GM12878 (cell line): ENCODE results near the gene MEG3. TPM values are rescaled to one million over a fixed set of nuclear protein-coding genes. Genes with fewer than 3 reads are reported as not detected.
A peak's percentile ranks its signal among the peaks of the same experiment; 100 is the strongest.

ENCODE experiments used
- ATAC-seq: fragments of 200-7000 bp; cut with Tn5 transposase; 3 replicates; pipeline ENCODE4 v1.9.1; 2020; ENCODE audit warnings: mild to moderate bottlenecking, moderate library complexity
- BruUV-seq: library from RNA; stranded (reverse); fragments of 400-500 nt; replicated peaks from 2 replicates; lab custom pipeline; 2021; lab: Mats Ljungman, UMichigan
- CTCF ChIA-PET: fragments of 300-600 bp; sonication (Branson Sonifier 250); formaldehyde crosslinking; extraction: SDS; loops from one replicate; lab custom pipeline; 2021; ENCODE audit warnings: inconsistent platforms; lab: Yijun Ruan, JAX
- POLR2A ChIA-PET: fragments of 350-600 bp; formaldehyde crosslinking; extraction: SDS; loops from one replicate; lab custom pipeline; 2021; ENCODE audit warnings: inconsistent platforms; lab: Charles Lee
- RAD21 ChIA-PET: fragments of 300-600 bp; sonication (Branson Sonifier 250); formaldehyde crosslinking; loops from one replicate; lab custom pipeline; 2023; ENCODE audit warnings: antibody characterized with exemption; ENCODE audit not compliant: unreplicated experiment; lab: Charles Lee
- SMC1A ChIA-PET: fragments of 300-600 bp; sonication (Branson Sonifier 250); formaldehyde crosslinking; loops from one replicate; lab custom pipeline; 2023; ENCODE audit not compliant: unreplicated experiment, uncharacterized antibody; lab: Charles Lee
- DNase-seq: peaks from one replicate; pipeline ENCODE4 v3.0.0-alpha.2; 2011; ENCODE audit warnings: low read depth, low spot score
- FAIRE-seq: peaks from 3 replicates; lab custom pipeline; 2011; peaks lifted over from hg19 to GRCh38; lab: Jason Lieb, UNC
- H2AFZ ChIP-seq: 2 replicates; pipeline ENCODE4 v1.6.0; 2011; ENCODE audit warnings: low read depth, low read length, control low read depth; ENCODE audit not compliant: control insufficient read depth
- H3K27ac ChIP-seq: 2 replicates; pipeline ENCODE4 v1.5.1; 2011; ENCODE audit warnings: control low read depth; ENCODE audit not compliant: control insufficient read depth, insufficient read depth
- H3K27me3 ChIP-seq, 2 experiments: replicated peaks in 1 of 2; 2 replicates each; pipeline versions ENCODE4 v1.6.0 to v1.6.1; 2011; ENCODE audit warnings: low read length in 1 of 2; ENCODE audit not compliant: control insufficient read depth in 2 of 2, insufficient read depth in 2 of 2
- H3K36me3 ChIP-seq, 2 experiments: 2 replicates each; pipeline ENCODE4 v1.5.1; 2011; ENCODE audit warnings: low read length in 1 of 2; ENCODE audit not compliant: control insufficient read depth in 2 of 2, insufficient read depth in 2 of 2
- H3K4me1 ChIP-seq: 2 replicates; pipeline ENCODE4 v1.6.1; 2011; ENCODE audit warnings: mild to moderate bottlenecking, low read length, moderate library complexity, mixed read lengths; ENCODE audit not compliant: control insufficient read depth, insufficient read depth
- H3K4me2 ChIP-seq: 2 replicates; pipeline ENCODE4 v1.6.0; 2011; ENCODE audit warnings: control low read depth; ENCODE audit not compliant: control insufficient read depth, insufficient read depth
- H3K4me3 ChIP-seq: fragments of 200-600 bp; sonication (generic); 2 replicates; pipeline ENCODE4 v1.5.1; 2016
- H3K79me2 ChIP-seq: 2 replicates; pipeline ENCODE4 v1.6.0; 2011; ENCODE audit warnings: low read length; ENCODE audit not compliant: control insufficient read depth, insufficient read depth
- H3K9ac ChIP-seq: 2 replicates; pipeline ENCODE4 v1.8.0; 2011; ENCODE audit warnings: low read length, control low read depth, mixed read lengths; ENCODE audit not compliant: control insufficient read depth, insufficient read depth
- H3K9me3 ChIP-seq: replicated peaks from 3 replicates; pipeline ENCODE4 v1.5.1; 2011; ENCODE audit warnings: mild to moderate bottlenecking, low read length; ENCODE audit not compliant: control insufficient read depth, insufficient read depth
- H4K20me1 ChIP-seq: 2 replicates; pipeline ENCODE4 v1.6.0; 2011; ENCODE audit not compliant: control insufficient read depth, insufficient read depth
- BCL3 ChIP-seq: IDR thresholded peaks from 2 replicates; pipeline ENCODE4 v1.6.1; 2011; ENCODE audit warnings: borderline replicate concordance, low read depth, mild to moderate bottlenecking, moderate library complexity, low read length; ENCODE audit not compliant: insufficient read depth, poor library complexity, severe bottlenecking
- CBX3 ChIP-seq: fragments of 200-600 bp; sonication (generic); IDR thresholded peaks from 2 replicates; pipeline ENCODE4 v1.6.1; 2016; ENCODE audit warnings: low read depth, borderline replicate concordance
- CEBPB ChIP-seq, 2 experiments: fragments of 150-350 bp in 1 of 2; IDR thresholded peaks; 2 replicates each; pipeline ENCODE4 v1.6.1; 2012 to 2014; ENCODE audit warnings: low read depth in 2 of 2, low read length in 2 of 2, borderline replicate concordance in 1 of 2, inconsistent platforms in 1 of 2
- CHD2 ChIP-seq: IDR thresholded peaks from 2 replicates; pipeline ENCODE4 v1.6.1; 2011; ENCODE audit warnings: low read depth, low read length, improper control_type of control experiment, borderline replicate concordance
- HCFC1 ChIP-seq: fragments of 150-350 bp; IDR thresholded peaks from 2 replicates; pipeline ENCODE4 v1.6.1; 2014; ENCODE audit warnings: low read length
- IRF5 ChIP-seq: fragments of 450-650 bp; IDR thresholded peaks from 2 replicates; pipeline ENCODE4 v1.6.1; 2017; ENCODE audit warnings: borderline replicate concordance
- KLF5 ChIP-seq: fragments of 450-650 bp; IDR thresholded peaks from 2 replicates; pipeline ENCODE4 v1.6.1; 2014; ENCODE audit warnings: mild to moderate bottlenecking; ENCODE audit not compliant: partially characterized antibody
- LARP7 ChIP-seq: fragments of 450-650 bp; IDR thresholded peaks from 2 replicates; pipeline ENCODE4 v1.6.1; 2017; ENCODE audit warnings: mild to moderate bottlenecking
- NR2C2 ChIP-seq: IDR thresholded peaks from 2 replicates; pipeline ENCODE4 v1.6.1; 2011; ENCODE audit warnings: borderline replicate concordance, low read depth; ENCODE audit not compliant: control insufficient read depth, insufficient read length
- PML ChIP-seq: IDR thresholded peaks from 2 replicates; pipeline ENCODE4 v1.6.1; 2012; ENCODE audit warnings: low read length, inconsistent platforms
- POLR2AphosphoS5 ChIP-seq: IDR thresholded peaks from 2 replicates; pipeline ENCODE4 v1.6.1; 2011; ENCODE audit warnings: mild to moderate bottlenecking, low read length, inconsistent platforms
- RB1 ChIP-seq: fragments of 450-650 bp; formaldehyde crosslinking; IDR thresholded peaks from 2 replicates; pipeline ENCODE4 v1.6.1; 2017; ENCODE audit warnings: mild to moderate bottlenecking, borderline replicate concordance
- RFX5 ChIP-seq: IDR thresholded peaks from 2 replicates; pipeline ENCODE4 v1.6.1; 2011; ENCODE audit warnings: low read depth, low read length, improper control_type of control experiment
- SP1 ChIP-seq: IDR thresholded peaks from one replicate; pipeline ENCODE4 v1.6.1; 2011; ENCODE audit warnings: low read depth, low read length
- SUPT20H ChIP-seq: IDR thresholded peaks from 2 replicates; pipeline ENCODE4 v1.6.1; 2011; ENCODE audit warnings: low read depth, mild to moderate bottlenecking, low read length, moderate library complexity, borderline replicate concordance; ENCODE audit not compliant: control insufficient read depth
- TCF7 ChIP-seq: IDR thresholded peaks from 2 replicates; pipeline ENCODE4 v1.6.1; 2014; ENCODE audit warnings: antibody characterized with exemption, borderline replicate concordance
- YY1 ChIP-seq: IDR thresholded peaks from 2 replicates; pipeline ENCODE4 v1.6.1; 2011; ENCODE audit warnings: low read depth, mild to moderate bottlenecking, low read length
- WGBS: methylation state at CpG from one replicate; pipeline ENCODE4 v1.1.6; 2016; ENCODE audit warnings: low lambda C conversion rate; ENCODE audit not compliant: insufficient replicate concordance, insufficient coverage; ENCODE audit errors: missing lambda C conversion rate; 5-methylcytosine and 5-hydroxymethylcytosine counted together
- in situ Hi-C: fragments of 300-500 bp; cut with MboI; formaldehyde crosslinking; loops from 9 replicates; pipeline ENCODE4 v1.14.3; 2018; ENCODE audit warnings: mixed read lengths
- intact Hi-C: fragments of 100-400 bp; cut with micrococcal nuclease; formaldehyde crosslinking; loops from one replicate; pipeline ENCODE4 v1.14.2; 2022; ENCODE audit not compliant: unreplicated experiment
- polyA plus RNA-seq, 11 experiments: library from polyadenylated mRNA; depleted of rRNA in 4 of 11; unstranded in 6 of 11; stranded (reverse) in 5 of 11; fragments of >200 nt; fragmentation: Nextera tagmentation in 4 of 11; fragmentation: Illumina TruSeq in 1 of 11; extraction: Ambion mirVana in 4 of 11; extraction: Trizol in 1 of 11; gene quantifications; 1 replicate in 1 of 11; 2 replicates in 10 of 11; pipeline versions ENCODE4 v1.2.1 to v1.2.3, GENCODE V29; 2011 to 2016; ENCODE audit warnings: inconsistent platforms in 2 of 11, missing spikeins in 2 of 11, low read depth in 1 of 11
- total RNA-seq, 4 experiments: library from RNA; depleted of rRNA in 3 of 4; stranded (reverse); fragments of >200 nt in 3 of 4; fragmentation: Illumina TruSeq in 1 of 4; extraction: Trizol in 1 of 4; gene quantifications; 2 replicates each; pipeline versions ENCODE4 v1.2.1 to v1.2.3, GENCODE V29; 2013 to 2021

The MEG3 gene
- total and polyA plus RNA-seq, 10 of the 15 experiments (the other 5 are each of a cell fraction or from before 2014, with no cell fraction given) = 0.03 to 2.9 (median 0.95) TPM; not detected in 7

- RAD21 ChIA-PET = no interaction called here
- Histone ChIP-seq H3K9ac (no peak overlapping the region), H3K4me1 (no peaks in the 10 kb centered on the region), H2AFZ (no peak overlapping the region), H3K36me3 (no peaks in the 10 kb centered on the region), H3K4me3 (no peak overlapping the region), H3K79me2 (no peaks in the 10 kb centered on the region), H3K4me2 (no peak overlapping the region), H4K20me1 (no peaks in the 10 kb centered on the region)
- DNase-seq = no peak
- no peak for FAIRE-seq
- no peak for ATAC-seq
- in situ Hi-C loops = no loop called here
- TF ChIP-seq CHD2 (no peak), IRF5 (no peak), BCL3 (peak; percentile 80)
- TF ChIP-seq, all 136 proteins: peak for 1
- SMC1A ChIA-PET = no interaction called here
- Histone ChIP-seq H3K9me3 (peaks cover 2% of the 10 kb centered on the region; the same call in 1 of the 3 replicates), H3K27ac (no peak overlapping the region), H3K27me3 (no peaks in the 10 kb centered on the region)
- CTCF ChIA-PET = no interaction called here
- POLR2A ChIA-PET = no interaction called here
- WGBS = 50% methylated on average over 21 of the region's 21 CpGs
- intact Hi-C loops = no loop called here
- no TSS peak for BruUV-seq
Observed at GRCh38 chr14:100810861-100811461, 15.0 kb upstream of the MEG3 start.

GRCh38 chr14:100813291-100813690 is 12.6 kb upstream of the MEG3 start:
- no TSS peak for BruUV-seq
- in situ Hi-C loops = no loop called here
- Histone ChIP-seq H3K4me2 (no peak overlapping the region), H3K9ac (no peak overlapping the region), H3K27me3 (no peaks in the 10 kb centered on the region), H3K9me3 (peaks cover 2% of the 10 kb centered on the region; the same call in 1 of the 3 replicates), H3K36me3 (no peaks in the 10 kb centered on the region), H3K4me1 (no peaks in the 10 kb centered on the region), H2AFZ (no peak overlapping the region), H3K27ac (no peak overlapping the region), H4K20me1 (no peaks in the 10 kb centered on the region), H3K4me3 (no peak overlapping the region), H3K79me2 (no peaks in the 10 kb centered on the region)
- WGBS = 47% methylated on average over 10 of the region's 10 CpGs
- intact Hi-C loops = no loop called here
- no peak for FAIRE-seq
- RAD21 ChIA-PET = no interaction called here
- DNase-seq = no peak
- CTCF ChIA-PET = no interaction called here
- no peak for ATAC-seq
- SMC1A ChIA-PET = no interaction called here
- POLR2A ChIA-PET = no interaction called here
- TF ChIP-seq NR2C2 (no peak), CBX3 (no peak), CEBPB (IDR thresholded peaks at IDR 0.05; ENCODE audit: borderline replicate concordance in 1 of 2, low read depth in 2 of 2, low read length in 2 of 2) (no peak), LARP7 (no peak), PML (no peak), KLF5 (no peak), POLR2AphosphoS5 (no peak), RFX5 (no peak), CHD2 (no peak), SUPT20H (no peak), SP1 (no peak), TCF7 (no peak), RB1 (no peak), YY1 (no peak), HCFC1 (no peak)
